Stimulated activated CD8-positive, alpha-beta memory T cell treated with anti-CD3 and anti-CD28 coated beads, Interleukin-4, amount 100 ng/mL, for 1 hour (primary cell): Measurements from ENCODE around the gene SPINK1.
"Not testable (repeated sequence)": the region's sequence is repeated elsewhere in the genome, so short reads cannot be mapped to it uniquely, and the experiment has no call there.

ENCODE experiments used
- DNase-seq, 2 donors: peaks; one replicate each; pipeline ENCODE4 v3.0.0-alpha.2; 2020; ENCODE audit warnings: low read depth in 2 of 2, low spot score in 1 of 2

The SPINK1 gene

GRCh38 chr5:147831465-147831864, at the start of gene SPINK1:
Gene SPINK1 (minus strand): TSS chr5:147831671. CDS start chr5:147831577, 94 bp downstream.
- DNase-seq: no peak

- DNase-seq: no peak
These were observed 49.0 kb upstream of the SPINK1 start for GRCh38 chr5:147880487-147880886.

GRCh38 chr5:147879784-147880183, 48.3 kb upstream of the SPINK1 start:
- no peak for DNase-seq

- DNase-seq: no peak
These were observed 46.7 kb upstream of the SPINK1 start, which contains the start of gene SCGB3A2 for GRCh38 chr5:147878066-147878759. Gene SCGB3A2 (plus strand): TSS chr5:147878711. CDS start chr5:147878804, 93 bp downstream.

GRCh38 chr5:147876626-147877025, 45.2 kb upstream of the SPINK1 start:
- no peak for DNase-seq

GRCh38 chr5:147876141-147876540, 44.7 kb upstream of the SPINK1 start:
- DNase-seq: no peak

- no peak for DNase-seq
These were observed 43.5 kb upstream of the SPINK1 start for GRCh38 chr5:147874910-147875367.

GRCh38 chr5:147874118-147874875, 42.8 kb upstream of the SPINK1 start:
- DNase-seq: not testable (repeated sequence)

- not testable (repeated sequence) for DNase-seq
These were observed 41.4 kb upstream of the SPINK1 start for GRCh38 chr5:147872744-147873435.

- not testable (repeated sequence) for DNase-seq
These were observed 40.6 kb upstream of the SPINK1 start for GRCh38 chr5:147871980-147872549.

- DNase-seq: not testable (repeated sequence)
These were observed 38.4 kb upstream of the SPINK1 start for GRCh38 chr5:147869892-147870291.

GRCh38 chr5:147869112-147869511, 37.6 kb upstream of the SPINK1 start:
- DNase-seq: no peak

- no peak for DNase-seq
These were observed 32.1 kb upstream of the SPINK1 start for GRCh38 chr5:147863454-147864158.

GRCh38 chr5:147860641-147861025, 29.2 kb upstream of the SPINK1 start:
- DNase-seq: no peak

GRCh38 chr5:147859962-147860640, 28.6 kb upstream of the SPINK1 start:
- DNase-seq: no peak

GRCh38 chr5:147858565-147858964, 27.1 kb upstream of the SPINK1 start:
- no peak for DNase-seq

GRCh38 chr5:147857302-147858129, 26.0 kb upstream of the SPINK1 start:
- DNase-seq: peak; percentile 8 to 16

- no peak for DNase-seq
These were observed 25.3 kb upstream of the SPINK1 start for GRCh38 chr5:147856801-147857200.

GRCh38 chr5:147855774-147856069, 24.3 kb upstream of the SPINK1 start:
- DNase-seq: no peak
